ENCODE data around the gene TANGO6.

Gene TANGO6

GRCh38 chr16:68915589-68915988 is 72.3 kb downstream of the TANGO6 start:
- DNase-seq, result no peak

DNA sequence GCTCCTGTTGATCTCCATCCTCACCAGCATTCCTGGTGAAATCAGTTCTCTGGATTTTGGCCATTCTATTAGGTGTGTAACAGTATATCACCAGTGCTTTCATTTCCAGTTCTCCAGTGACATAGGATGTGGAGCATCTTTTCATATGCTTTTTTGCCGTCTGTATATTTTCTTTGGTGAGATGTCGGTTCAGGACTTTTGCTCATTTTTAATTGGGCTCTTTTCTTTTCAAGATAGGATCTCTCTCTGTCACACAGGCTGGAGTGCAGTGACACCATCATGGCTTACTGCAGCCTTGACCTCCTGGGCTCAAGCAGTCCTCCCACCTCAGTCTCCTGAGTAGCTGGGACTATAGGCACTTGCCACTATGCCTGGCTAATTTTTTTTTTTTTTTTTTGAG is 74.2 kb downstream of the TANGO6 start:
- no peak for DNase-seq

DNA sequence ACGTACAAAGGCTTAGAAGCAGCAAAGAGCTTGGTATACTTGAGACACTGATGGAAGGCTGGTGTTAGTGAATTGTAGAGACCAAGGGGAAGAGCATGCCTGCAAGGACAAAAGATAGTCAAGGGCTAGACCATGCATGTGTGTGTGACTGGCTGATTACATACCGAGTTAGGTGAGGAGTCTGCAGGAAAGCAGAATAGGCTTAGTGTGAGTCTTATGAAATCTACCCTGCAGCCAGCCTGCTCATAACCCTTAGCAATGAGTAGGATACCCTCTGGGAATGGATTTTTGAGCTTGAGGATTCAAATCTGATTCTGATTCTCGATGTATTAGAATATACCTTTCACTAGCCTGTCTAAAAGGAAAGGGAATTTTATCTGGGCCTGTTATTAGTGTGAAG is 77.0 kb downstream of the TANGO6 start:
- no peak for DNase-seq

GRCh38 chr16:68921637-68922036 is 78.3 kb downstream of the TANGO6 start:
- no peak for DNase-seq

DNA sequence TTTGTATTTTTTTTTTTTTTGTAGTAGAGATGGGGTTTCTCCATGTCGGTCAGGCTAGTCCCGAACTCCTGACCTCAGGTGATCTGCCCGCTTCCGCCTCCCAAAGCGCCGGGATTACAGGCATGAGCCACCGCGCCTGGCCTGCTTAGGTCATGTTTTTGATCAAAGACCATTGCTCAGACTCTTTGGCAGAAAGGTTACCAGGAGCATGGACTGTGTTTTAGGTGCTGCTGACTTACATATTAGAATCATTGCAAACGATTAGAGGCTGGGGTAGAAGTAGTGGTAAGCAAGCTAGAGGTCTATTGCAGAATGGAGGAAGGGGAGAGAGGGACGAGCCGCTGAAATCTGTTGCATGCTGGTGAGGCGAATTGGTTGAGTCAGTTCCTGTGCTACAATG is 79.8 kb downstream of the TANGO6 start:
- DNase-seq, result no peak

DNA sequence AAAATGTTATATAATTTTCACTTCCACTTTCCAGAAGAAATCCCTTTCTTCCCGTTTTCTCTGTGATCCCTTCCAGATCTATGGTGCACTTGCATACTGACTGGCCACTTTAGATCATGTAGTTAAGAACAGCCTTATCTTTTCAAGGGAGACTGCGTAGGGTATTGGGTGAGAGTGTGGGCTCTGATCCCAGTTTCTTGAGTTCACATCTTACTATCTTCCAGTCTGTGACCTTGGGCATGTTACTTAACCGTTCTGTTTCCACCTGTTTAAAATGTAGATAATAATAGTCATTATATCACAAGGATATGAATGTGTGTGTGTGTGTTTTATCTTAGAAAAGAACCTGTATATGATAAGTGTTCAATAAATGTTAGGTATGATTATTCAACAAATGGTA is 83.7 kb downstream of the TANGO6 start:
- DNase-seq, result no peak

DNA sequence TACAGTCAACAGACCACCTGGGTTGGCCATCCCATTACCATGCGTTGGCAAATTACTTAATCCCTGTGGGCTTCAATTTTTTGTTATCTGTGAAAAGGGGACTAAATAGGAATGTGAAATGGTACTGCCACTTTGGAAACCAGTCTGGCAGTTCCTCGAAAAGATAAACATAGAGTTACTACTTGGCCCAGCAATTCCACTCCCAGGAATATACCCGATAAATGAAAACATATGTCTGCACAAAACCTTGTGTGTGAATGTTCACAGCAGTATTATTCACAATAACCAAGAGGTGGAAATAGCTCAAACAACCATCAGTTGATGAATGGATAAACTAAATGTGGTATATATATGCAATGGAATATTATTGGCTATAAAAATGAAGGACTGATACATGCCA is 87.9 kb downstream of the TANGO6 start:
- no peak for DNase-seq

GRCh38 chr16:68934402-68934801 is 91.1 kb downstream of the TANGO6 start:
- DNase-seq, result no peak

DNA sequence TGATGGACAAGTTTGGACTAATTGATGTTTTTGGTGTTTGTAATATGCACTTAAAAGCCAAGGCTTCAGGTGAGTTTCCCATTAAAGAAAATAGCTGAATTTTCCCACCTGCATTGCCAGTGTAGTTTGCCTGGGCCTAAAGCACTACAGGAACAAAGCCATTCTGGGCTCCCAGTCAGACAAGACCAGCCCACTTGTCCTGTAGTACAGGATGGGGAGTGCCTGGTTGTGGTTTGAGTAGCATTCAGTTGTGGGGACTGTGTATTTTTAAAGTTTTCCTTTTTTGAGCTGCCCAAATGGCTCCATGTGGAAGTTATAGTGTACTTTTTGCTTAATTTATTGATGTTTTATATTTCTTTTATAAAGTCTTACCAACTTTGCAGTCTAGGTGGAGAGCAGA is 91.7 kb downstream of the TANGO6 start:
- DNase-seq, result no peak

- no peak for DNase-seq
Measured at GRCh38 chr16:68936736-68937631, 93.7 kb downstream of the TANGO6 start.

DNA sequence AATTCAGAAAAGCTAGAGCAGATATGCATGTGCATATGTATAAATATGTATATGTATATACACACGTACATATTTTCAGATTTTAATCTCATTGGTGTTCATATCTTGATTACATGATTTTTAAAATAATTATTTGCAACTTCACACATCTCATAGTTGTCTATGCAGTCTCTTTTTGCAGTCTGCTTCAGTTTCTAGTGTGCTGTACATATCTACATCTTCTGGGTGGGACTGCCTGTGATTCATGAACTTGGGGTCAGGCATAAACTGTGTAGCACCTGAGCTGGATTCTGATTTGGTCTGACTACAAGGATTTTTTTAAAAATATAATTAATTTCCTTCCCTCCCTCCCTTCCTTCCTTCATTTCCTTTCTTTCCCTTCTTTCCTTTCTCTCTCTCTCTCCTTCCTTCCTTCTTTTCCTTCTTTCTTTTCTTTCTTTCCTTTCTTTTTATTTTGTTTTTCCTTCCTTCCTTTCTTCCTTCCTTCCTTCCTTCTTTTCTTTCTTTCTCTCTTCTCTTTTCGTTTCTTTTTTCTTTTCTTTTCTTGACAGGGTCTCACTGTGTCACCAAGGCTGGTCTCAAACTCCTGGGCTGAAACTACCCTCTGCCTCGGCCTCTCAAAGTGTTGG is 96.5 kb downstream of the TANGO6 start:
- no peak for DNase-seq

DNA sequence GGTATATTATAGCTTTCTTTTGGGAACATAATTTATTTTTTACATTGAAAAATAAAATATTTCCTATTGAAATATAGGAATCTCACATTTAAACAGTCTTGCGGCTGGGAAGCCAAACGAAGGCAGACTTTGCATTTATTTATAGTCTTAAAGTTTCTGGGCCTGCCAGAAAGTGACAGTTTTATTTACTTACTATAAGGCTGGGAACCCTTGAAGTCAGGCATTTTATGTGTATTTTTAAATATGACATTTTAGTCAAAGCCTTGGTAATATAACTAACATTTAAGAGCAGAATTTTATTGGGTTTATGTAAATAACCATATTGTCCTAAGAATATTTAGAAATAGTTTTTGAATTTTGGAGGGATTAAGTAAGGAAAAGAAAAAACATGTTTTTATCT is 97.5 kb downstream of the TANGO6 start:
- no peak for DNase-seq

DNA sequence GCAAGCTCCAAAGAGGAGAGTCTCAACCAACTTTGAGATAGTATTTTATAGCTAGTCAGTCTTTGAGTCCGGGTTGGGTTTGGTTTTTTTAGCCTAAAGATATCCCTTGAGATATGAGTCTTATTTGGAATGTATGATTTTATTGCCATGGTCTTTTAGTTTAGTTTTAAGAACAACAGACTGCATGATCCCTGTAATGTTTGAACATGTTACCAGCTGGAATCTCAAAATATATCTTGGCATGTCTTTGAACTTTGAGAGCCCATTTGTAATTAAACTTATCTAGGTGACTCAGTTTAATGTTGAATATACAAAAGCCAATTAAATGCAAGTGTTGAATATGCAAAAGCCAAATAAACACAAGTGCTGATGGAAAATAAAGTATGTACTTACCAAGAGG is 100.6 kb downstream of the TANGO6 start:
- no peak for DNase-seq

- no peak for DNase-seq
Measured at GRCh38 chr16:68948230-68948910, 105.0 kb downstream of the TANGO6 start.

DNA sequence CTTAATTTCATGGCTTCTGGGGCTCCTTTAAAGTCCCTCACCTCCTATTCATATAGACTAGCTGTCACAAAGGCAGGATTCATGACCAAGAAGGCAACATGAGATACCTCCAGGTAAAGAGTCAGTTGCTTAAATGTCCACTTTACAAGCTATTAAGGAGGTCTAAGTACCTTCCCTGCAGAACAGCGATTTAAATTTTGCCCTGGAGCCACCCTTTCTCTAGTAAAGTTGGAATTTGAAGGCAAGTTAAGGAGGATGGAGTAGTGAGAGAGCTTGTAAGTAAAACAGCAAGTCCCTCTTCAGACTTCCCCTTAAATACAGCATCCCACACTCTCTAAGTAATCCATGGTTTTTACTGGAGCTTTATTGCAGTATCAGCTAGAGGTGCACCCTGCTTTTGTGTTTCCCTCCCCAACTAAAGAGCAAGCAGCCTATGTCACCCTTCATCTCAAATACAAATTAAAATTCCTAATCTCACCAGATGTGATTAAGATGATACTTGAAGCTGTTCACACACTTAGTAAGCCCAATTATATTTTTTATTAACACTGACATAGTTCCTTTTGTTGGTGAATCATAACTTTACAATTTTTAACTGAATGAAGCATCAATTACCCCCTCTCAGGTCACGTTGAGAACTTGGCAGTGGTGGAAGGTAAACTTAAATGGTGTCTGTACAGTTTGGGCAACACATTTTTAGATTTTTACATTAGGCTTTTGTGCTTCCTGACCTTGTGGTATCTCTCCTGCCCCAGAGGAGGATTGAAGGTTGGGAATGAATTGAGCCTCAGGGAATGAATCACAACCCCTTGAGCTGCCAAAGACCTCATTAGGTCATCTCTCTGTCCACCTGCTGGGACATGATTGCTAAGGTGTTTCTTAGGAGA is 108.9 kb downstream of the TANGO6 start:
- no peak for DNase-seq

DNA sequence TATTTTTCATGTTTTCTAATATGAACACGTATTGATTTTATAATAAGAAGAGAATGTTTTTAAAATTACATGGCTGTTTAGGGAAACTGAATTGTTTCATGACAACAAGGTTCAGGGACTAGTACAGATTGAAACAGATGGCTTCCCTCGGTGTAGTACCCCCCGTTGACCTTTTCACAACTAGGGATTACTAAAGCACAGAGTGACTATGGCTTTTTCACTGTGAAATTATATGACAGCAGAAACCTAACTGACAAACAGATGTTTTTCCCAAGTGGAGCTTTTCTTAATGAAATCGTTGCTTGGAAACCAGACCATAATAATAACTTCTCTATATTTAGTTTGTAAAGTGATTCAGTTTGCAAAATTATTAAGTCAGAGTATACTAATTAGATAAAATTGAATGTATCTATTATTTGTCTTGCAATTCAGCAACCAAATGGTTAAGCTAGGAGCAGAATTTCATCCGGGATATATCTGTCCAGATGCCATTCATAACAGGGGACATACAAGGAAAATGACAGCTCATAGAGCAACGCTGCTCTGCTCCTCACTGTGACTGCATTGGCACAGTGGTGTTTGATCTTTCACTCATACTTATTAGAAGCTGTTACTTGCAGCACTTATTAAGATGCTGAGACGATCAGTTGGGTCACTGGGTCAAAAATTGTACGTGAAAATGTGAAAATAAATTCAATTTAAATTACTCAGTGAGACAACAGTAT is 111.7 kb downstream of the TANGO6 start:
- no peak for DNase-seq

DNA sequence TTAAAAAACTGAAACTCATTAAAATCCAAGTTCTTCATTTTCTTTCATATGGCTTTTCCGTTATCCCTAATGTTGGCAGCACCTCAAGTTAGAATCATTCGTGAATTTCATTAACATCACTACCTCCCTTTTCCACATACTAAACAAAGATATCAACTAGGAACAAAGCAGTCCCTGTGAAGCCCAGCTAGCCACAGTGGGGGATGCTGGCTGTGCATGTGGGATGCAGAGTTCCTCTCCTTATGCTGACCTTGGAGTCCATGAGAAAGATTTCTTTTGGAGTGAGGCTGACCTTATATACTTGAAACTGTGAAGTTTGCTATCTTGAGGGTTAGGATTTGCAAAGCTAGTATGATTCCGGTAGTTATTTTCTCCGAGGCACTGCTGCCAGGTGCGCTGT is 117.6 kb downstream of the TANGO6 start:
- DNase-seq, result no peak

GRCh38 chr16:68961778-68962402 is 118.6 kb downstream of the TANGO6 start:
- no peak for DNase-seq

- no peak for DNase-seq
Measured at GRCh38 chr16:68969338-68969737, 126.0 kb downstream of the TANGO6 start.

GRCh38 chr16:68972013-68972412 is 128.7 kb downstream of the TANGO6 start:
- DNase-seq, result no peak

DNA sequence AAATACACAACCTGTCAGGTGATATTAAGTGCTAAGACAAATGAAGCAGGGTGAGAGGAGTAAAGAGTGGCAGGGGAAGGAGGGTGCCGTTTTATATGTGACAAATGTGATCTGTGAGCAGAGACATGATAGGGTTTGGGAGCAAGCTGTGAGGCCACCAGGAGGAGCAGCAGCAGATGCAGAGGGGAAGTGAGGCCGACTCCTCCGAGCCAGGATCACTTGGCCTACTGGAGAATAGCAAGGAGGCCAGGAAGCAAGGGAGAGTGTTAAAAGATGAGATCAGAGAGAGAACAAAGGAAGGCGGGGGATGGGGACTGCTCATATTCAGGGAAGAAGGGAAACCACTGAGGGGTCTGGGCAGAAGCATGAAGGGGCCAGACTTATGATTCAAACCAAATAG is 129.4 kb downstream of the TANGO6 start:
- DNase-seq, result no peak
